AG04450 (cell line): ENCODE results near the gene BCL7B. TPM values are rescaled to one million over a fixed set of nuclear protein-coding genes. Genes with fewer than 3 reads are reported as not detected.
"Not testable (repeated sequence)": the region's sequence is repeated elsewhere in the genome, so short reads cannot be mapped to it uniquely, and the experiment has no call there.

Experiments used
- CTCF ChIA-PET: fragments of 300-600, 350-600 bp; formaldehyde crosslinking; extraction: SDS; loops from one replicate; lab custom pipeline; 2022; ENCODE audit warnings: antibody characterized with exemption, inconsistent platforms; lab: Charles Lee
- POLR2A ChIA-PET: fragments of 350-600 bp; formaldehyde crosslinking; extraction: SDS; loops from one replicate; lab custom pipeline; 2021; ENCODE audit warnings: antibody characterized with exemption, inconsistent platforms; lab: Yijun Ruan, JAX
- DNase-seq: peaks from one replicate; pipeline ENCODE4 v3.0.0-alpha.2; 2011; ENCODE audit warnings: low read depth, low spot score
- H3K27ac ChIP-seq: one replicate; pipeline ENCODE4 v1.5.1; 2012; ENCODE audit warnings: low read depth, low read length, control low read depth
- H3K27me3 ChIP-seq: one replicate; pipeline ENCODE4 v1.6.0; 2012; ENCODE audit warnings: low read length; ENCODE audit not compliant: control insufficient read depth, insufficient read depth
- H3K4me3 ChIP-seq: 2 replicates; pipeline ENCODE4 v1.5.1; 2011; ENCODE audit warnings: mild to moderate bottlenecking, low read depth, low read length, control low read depth
- H3K9me3 ChIP-seq: 2 replicates; pipeline ENCODE4 v1.5.1; 2012; ENCODE audit warnings: low read length; ENCODE audit not compliant: control insufficient read depth, insufficient read depth
- CTCF ChIP-seq: IDR thresholded peaks from 2 replicates; pipeline ENCODE4 v1.5.1; 2011; ENCODE audit warnings: low read depth, low read length, control low read depth, inconsistent platforms
- polyA plus RNA-seq: library from polyadenylated mRNA; depleted of rRNA; stranded (reverse); fragments of >200 nt; gene quantifications from 2 replicates; pipeline ENCODE4 v1.2.3, GENCODE V29; 2011

BCL7B gene
- polyA plus RNA-seq, 1 experiment, result 41.9 TPM

GRCh38 chr7:73549176-73549575 is 8.3 kb downstream of the BCL7B start:
- no peak for TF ChIP-seq CTCF
- no peaks in the 10 kb centered on the region for H3K27me3 ChIP-seq
- H3K4me3 ChIP-seq, result no peak overlapping the region
- ChIA-PET CTCF (no interaction called here), POLR2A (no interaction called here)
- DNase-seq, result no peak
- H3K9me3 ChIP-seq, result no peaks in the 10 kb centered on the region; the same call in 1 of the 2 replicates
- no peak overlapping the region for H3K27ac ChIP-seq

GRCh38 chr7:73547841-73548240 is 9.6 kb downstream of the BCL7B start:
- H3K4me3 ChIP-seq, result no peak overlapping the region
- ChIA-PET POLR2A (no interaction called here), CTCF (no interaction called here)

GRCh38 chr7:73544678-73545077 is 12.8 kb downstream of the BCL7B start:
- TF ChIP-seq CTCF, result no peak
- ChIA-PET POLR2A (interaction anchor here (0.6 kb wide), 1 partner anchor 9 kb away, joined by 3 read pairs; no protein-coding TSS in a partner anchor), CTCF (no interaction called here)
- no peaks in the 10 kb centered on the region; the same call in 1 of the 2 replicates for H3K9me3 ChIP-seq
- no peak for DNase-seq
- H3K27me3 ChIP-seq, result no peaks in the 10 kb centered on the region
- no peak overlapping the region for H3K4me3 ChIP-seq
- H3K27ac ChIP-seq, result no peak overlapping the region

More at GRCh38 chr7:73547841-73548240, 9.6 kb downstream of the BCL7B start:
- TF ChIP-seq CTCF, result no peak
- no peak for DNase-seq
- H3K9me3 ChIP-seq, result no peaks in the 10 kb centered on the region; the same call in 1 of the 2 replicates
- no peak overlapping the region for H3K27ac ChIP-seq
- H3K27me3 ChIP-seq, result no peaks in the 10 kb centered on the region

GRCh38 chr7:73541722-73542121 is 15.8 kb downstream of the BCL7B start:
- no peak overlapping the region for H3K27ac ChIP-seq
- ChIA-PET CTCF (no interaction called here), POLR2A (no interaction called here)
- no peaks in the 10 kb centered on the region for H3K27me3 ChIP-seq
- H3K9me3 ChIP-seq, result no peaks in the 10 kb centered on the region; the same call in 1 of the 2 replicates
- DNase-seq, result no peak
- H3K4me3 ChIP-seq, result no peak overlapping the region
- TF ChIP-seq CTCF, result no peak

- DNase-seq, result no peak
- H3K27me3 ChIP-seq, result no peaks in the 10 kb centered on the region
- no peak overlapping the region for H3K27ac ChIP-seq
- no peaks in the 10 kb centered on the region for H3K9me3 ChIP-seq
- ChIA-PET POLR2A (no interaction called here), CTCF (no interaction called here)
- no peak for TF ChIP-seq CTCF
- H3K4me3 ChIP-seq, result no peak overlapping the region
Measured at GRCh38 chr7:73539709-73540108, 17.8 kb downstream of the BCL7B start.

- H3K9me3 ChIP-seq, DNase-seq, H3K4me3 ChIP-seq, H3K27ac ChIP-seq, POLR2A ChIA-PET, H3K27me3 ChIP-seq, CTCF ChIA-PET: not testable (repeated sequence)
Measured at GRCh38 chr7:73538510-73538909, 19.0 kb downstream of the BCL7B start.
